Stimulated activated CD8-positive, alpha-beta memory T cell treated with anti-CD3 and anti-CD28 coated beads, Interleukin-15, amount 100 ng/mL, for 48 hours (primary cell): ENCODE results near the gene SORCS2.
"Not testable (repeated sequence)": the region's sequence is repeated elsewhere in the genome, so short reads cannot be mapped to it uniquely, and the experiment has no call there.

ENCODE experiments used
- DNase-seq, 2 donors: peaks; one replicate each; pipeline ENCODE4 v3.0.0-alpha.2; 2020; ENCODE audit warnings: low read depth in 2 of 2

The SORCS2 gene

DNA sequence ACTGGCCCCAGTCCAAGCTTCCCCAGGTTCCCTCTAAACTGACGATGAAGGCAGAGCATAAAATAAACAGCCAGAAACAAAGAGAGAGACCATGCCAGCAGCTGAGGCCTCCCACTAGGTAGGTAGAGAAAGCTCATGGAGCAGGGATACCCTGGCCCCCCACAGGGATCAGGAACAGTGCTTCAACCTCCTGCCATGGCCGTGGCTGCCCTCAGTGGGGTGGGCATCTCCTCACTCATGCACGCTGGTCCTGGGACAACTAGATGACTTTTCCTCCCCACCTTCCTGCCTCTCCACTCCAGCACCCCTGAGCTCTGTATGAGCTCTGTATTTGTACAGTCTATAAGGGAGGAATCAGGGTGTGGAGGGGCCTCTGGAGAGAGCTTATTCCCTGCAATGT lies 360.1 kb downstream of the SORCS2 start:
- no peak for DNase-seq

DNA sequence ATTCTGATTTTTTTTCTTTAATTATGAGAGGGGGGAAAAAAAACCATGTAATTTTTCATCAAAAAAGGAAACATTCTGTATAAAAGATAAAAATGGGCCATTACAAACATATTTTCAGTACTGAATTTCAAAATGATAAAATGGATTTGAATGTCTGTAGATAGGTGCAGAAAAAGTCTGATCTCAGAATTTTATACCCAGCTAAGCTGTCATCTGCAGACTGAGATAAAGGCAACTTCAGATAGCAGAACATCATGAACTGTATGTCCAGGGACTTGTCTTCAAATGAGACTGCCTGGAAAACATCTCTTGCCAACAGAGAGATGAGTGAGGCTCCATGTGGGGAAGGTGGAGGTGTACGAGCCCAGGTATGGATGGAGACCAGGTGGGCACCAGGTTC lies 360.9 kb downstream of the SORCS2 start:
- no peak for DNase-seq

DNA sequence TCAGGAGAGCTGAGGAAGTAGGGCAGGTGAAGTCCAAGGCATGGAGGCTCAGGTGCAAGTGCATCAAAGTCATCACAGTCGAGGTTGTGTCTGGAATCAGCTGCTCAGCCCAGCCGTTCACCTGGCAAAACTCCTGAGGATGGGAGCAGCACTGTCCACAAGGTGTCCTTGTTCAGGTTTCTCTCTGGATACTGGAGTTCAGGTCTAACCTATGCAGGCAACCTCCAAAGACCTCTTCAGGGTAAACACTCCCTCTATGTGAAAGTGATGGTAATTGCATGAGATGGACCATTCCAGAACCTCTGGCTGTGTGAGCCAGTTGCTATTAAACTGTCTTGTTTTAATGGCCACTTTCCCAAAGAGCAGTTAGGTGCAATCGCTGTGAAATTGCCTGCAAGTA lies 362.6 kb downstream of the SORCS2 start:
- DNase-seq: no peak

DNA sequence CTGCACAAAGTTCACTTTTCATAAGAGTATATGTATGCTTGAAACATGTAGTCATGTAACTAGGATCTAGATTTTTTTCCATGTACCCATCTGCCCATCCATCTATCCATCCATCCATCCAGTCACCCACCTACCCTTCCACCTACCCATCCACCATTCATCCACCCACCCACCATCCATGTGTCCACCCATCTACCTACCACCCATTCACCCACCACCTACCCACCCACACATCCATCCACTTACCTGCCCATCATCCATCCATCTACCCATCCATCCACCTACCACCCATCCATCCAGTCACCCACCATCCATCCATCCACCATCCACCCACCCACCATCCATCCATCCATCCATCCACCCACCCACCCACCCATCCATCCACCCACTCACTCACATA lies 364.2 kb downstream of the SORCS2 start:
- no peak for DNase-seq

DNA sequence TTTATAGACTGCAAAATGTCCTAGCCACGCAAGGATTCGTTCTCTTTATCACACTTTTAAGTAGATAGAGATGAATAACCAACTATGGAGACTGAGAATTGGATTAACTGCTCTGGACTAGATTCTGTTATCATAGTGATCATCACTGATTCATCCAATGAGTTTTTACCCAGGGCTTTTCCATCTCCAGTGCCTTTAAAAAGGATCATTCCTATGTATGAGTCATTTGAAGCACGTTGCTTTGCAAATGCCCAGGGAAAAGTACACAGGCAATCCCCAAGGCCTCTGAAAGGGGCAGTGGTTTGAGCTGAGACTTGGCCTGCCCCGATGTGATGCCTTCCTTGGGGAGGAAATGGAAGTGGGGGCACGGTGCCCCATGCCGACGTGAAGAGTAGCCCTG lies 365.1 kb downstream of the SORCS2 start:
- no peak for DNase-seq

DNA sequence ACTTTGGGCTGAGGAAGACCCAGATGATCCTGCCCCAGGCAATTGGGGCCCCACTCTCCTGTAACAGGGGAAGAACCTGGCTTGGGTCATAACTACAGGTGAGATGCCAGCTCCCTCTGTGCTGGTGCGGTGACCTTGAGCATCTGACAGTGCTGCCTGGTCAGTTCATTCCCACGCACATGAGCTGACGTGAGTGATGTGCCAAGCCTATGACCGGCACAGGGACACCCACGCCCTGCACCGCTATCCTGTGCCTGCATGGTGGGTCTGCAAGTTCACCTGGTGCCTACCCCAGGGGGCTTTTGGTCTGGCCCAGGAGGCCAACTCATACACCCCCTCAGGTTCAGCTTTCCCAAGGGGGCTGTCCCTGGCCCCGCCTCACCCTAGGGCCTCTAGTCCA lies 366.1 kb downstream of the SORCS2 start:
- no peak for DNase-seq

DNA sequence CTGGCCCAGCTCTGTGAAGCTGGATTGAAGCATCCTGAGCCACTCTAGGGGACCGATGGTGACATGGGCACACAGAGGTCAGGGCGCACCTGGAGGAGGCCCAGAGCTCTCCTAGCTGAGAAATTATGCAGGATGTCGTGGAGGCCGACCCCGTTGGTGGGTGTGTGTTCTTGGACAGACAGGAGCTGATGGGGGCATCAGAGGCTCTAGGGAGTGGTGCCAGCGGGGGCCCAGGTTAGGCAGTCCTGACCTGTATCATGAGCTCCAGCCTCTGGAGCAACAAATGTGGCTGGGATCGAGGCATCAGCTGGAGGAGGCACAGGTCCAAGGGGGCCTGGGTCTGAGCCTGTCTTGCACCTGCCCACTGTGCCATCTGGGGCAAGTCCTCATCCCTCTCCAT lies 367.0 kb downstream of the SORCS2 start:
- no peak for DNase-seq

DNA sequence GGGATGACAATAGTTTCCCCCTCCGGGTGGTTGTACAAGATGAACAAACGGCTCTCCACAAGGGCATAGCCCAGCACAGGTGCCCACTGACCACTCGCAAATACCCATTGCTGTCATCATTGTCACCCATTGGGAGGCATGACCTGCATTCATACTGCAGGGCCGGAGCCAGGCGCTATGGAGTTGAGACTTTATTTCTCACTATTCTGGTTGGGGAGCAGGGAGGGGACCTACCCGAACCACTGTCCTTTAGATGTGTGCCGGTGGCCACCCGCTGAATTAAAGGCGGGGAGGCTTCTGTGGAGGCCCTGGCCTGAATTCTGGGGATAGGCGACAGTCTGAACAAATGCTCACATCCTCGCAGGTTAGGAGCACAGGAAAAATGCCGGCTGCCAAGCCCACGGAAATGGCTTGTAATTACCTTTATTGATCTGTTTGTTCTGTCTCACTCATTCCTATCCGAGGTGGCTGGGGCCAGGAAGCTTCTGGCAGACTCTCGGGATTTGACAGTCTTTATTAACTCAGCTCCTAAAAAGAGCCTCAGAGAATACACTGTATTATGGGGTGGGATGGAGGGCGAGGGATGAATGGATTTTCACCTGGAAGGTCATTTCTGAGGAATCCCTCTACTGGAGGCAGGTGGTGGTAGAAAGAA lies 367.5 kb downstream of the SORCS2 start:
- DNase-seq: no peak

DNA sequence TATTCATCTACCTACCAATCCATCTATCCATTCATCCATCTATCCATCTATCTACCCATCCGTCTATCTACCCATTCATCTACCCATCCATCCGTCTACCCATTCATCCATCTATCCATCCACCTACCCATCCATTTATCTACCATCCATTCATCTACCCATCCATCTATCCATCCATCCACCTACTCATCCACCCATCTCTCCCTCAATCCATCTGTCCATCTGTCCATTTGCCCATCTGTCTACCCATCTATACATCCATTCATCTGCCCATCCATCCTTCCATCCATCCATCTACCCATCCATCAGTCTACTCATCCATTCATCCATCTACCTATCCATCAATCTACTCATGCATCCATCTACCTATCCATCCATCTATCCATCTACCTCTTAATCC lies 369.2 kb downstream of the SORCS2 start:
- DNase-seq: no peak

DNA sequence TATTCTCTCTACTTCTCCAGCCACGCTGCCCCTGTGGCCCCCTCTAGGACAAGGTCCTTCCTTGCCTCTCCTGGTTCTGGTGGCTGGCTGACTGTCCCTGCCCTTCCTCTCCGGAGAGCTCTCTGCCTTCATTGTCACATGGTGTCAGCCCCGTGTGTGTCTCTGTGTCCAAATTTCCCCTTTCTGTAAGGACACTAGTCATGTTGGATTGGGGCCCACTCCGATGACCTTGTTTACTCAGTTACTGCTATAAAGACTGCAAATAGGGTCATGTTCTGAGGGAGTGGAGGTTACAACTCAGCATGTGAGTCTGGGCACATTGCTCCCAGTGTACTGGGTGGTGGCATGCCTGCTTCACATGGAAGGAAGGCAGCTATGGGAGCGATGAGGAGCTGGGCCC lies 371.9 kb downstream of the SORCS2 start:
- DNase-seq: no peak

DNA sequence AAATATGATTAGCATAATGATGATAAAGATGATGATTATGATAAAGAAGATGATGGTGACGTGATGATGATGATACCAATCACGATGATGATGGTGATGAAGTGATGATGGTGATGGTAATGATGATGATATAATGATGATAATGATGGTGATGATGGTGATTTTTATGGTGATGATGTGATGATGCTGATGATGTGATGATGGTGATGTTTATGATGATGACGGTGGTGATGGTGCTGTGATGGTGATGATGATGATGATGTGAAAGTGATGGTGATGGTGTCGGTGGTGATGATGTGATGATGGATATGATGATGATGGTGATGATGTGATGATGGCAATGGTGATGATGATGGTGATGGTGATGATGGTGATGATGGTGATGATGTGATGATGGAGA lies 373.1 kb downstream of the SORCS2 start:
- no peak for DNase-seq

DNA sequence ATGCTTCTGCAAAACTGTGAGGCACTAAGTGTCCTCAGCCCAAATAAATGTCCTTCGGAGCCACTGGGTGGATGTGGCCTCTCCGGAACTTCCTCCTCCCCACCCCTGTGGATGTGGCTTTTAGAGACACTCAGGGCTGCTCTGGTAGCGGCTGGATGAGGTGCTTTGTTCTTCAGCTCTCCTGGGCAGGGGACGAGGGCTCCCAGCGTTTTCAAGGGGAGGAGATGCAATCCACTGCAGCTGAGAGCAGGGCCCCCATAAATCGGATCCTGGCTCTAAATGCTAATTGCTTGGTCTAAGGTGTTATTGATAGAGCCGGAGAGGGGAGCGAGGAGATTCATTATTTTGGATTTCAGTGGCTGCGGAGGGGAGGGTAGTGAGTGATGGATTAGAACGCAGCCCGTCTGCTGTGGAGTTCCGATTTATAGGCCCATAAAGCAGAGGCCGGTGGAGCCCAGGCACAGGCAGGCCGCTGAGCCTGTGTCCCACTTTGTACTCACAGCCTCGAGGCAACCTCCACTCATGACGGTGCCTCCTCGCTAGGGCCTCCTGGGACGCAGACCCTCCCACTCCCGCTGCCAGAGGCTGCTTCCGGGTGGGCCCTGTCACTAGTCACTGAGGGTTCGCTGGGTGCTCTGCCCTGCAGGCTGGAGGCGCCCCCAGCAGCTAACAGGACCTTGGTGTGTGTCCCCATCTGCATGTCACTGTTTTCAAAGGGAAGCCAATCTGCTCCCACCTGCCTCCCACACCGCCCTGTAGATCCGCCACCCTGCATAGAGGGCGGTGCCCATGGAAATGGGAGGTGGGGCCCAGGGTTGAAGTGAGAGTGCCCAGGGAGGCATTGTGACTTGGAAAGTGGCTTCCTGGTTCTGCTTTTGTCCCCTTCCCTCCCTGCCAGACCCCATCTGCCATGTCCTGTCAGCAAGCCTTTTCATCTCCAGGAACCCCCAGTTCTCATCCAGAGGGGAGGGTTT lies 377.8 kb downstream of the SORCS2 start:
- no peak for DNase-seq

DNA sequence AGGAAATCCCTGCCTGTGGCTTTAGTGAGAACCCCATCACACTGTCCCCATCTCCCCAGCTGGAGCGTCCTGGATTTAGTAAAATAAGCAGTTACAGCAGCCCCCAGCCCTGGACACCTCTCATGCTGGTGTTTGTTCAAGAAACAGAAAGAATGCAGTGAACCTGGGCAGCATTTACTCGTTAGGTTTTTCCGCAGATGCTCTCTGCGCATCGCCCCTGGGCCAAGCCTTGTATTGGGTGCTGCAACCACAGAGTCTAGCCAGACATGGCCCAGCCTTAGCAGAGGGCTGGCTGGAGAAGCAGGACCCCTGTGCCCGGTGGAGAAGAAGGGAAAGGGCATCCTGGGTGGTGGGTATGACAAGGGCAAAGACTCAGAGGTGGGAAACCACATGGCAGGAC lies 378.7 kb downstream of the SORCS2 start:
- DNase-seq: no peak

DNA sequence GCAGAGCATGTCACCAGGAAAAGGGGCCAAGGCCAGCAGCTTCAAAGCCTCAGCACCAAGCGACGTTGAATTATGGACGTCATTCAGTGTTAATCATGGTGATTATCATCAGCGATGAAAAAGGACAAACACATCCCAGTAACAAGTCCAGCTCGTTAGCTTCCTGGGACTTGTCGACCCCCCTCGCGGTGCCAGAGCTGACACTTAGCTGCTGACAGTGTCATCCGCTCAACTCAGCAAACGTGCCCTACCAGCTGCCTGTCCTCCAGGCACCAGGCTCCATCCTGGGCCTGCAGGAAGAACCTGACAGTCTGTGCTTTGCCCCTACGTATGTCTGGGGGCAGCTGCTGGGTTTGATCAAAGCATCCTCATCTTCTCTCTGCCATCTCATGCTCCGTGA lies 379.4 kb downstream of the SORCS2 start:
- DNase-seq: no peak

DNA sequence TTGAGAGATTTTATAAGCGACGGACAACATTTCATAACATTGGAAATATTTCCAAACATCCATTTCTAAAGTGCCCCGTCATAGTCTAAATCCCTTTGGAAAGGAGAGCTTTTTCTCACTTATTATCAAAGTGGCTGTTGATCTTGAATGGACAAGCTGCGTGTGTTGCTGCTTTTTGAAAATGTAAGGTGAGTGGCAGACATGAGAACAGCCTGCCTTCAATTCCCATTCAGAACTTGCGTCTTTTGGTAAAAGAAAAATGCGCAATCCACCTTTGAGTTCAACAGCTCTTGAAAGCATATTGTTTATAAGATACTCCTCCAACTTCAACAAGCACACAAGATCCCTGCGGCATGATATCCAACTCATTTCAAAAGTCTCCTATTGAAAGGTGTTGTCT lies 380.6 kb downstream of the SORCS2 start:
- no peak for DNase-seq

DNA sequence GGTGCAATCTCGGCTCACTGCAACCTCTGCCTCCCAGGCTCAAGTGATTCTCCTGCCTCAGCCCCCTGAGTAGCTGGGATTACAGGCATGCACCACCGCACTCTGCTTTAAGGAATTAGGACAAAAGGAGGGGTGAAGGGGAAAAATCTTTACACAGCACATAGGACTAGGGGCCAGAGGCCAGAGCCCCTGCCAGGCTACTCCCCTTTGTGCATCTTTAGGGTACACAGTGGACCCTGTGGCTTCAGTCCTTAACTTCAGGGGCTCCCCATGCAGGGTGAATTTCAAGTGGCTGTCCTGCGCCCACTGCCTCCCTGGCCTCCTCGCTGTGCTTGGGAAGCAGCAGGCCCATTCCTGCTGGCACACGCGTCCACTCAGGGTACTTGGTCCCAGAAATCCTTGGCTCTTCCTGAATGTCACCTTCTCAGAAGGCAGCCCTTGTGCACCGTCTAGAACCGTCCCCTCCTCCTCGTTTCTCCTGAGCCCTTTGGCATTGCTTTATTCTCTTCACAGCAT lies 381.3 kb downstream of the SORCS2 start:
- no peak for DNase-seq

DNA sequence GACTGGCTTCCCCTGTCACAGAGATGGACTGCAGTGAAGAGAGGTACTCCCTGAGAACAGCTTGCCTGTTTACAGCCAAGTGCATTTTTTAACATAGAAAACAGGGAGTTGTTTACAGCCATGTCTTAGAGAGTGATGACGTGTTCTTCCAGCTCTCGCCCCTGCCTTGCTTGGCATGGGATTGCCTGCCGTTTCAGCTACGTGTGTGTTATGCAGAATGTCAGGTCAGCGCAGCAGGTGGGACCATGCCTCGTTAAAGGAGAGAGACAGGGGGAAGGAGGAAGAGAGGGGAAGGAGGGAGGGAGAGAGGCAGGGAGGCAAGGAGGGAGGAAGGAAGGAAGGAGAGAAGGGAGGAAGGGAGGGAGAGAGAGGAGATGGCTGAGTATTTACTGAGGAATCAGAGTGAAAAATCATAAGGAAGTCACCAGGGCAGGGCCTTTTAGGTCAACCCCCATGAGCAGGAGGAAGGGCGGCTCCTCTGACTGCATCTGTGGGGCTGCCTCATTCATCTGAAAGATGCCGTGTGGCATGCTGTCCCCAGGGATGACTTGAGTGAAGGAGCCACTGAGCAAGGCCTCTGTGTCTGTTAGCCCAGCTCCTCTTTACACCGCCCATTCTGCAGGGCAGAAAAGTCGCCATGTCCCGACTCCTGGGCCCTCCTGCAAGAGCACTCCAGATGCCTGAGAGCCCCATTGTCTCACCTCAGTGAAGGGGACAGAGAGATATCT lies 382.1 kb downstream of the SORCS2 start:
- DNase-seq: no peak

DNA sequence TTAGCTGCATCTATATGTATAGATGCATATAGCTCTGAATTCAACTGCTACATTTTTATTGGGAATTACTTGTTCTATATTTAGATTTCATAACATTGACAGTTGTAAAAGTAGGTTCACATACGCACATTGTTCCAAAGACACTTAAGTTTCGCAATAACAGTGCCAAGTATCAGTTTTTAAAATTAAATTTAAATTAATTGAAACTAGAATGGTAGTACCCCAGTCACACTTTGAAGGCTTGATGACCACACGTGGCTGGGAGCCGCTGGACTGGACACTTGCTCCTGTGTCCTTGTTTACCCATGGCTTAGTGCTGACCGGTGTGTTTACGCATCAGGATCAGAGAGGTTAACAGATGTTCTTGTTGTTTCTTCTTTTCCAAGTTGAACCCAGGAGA lies 383.1 kb downstream of the SORCS2 start:
- DNase-seq: no peak

DNA sequence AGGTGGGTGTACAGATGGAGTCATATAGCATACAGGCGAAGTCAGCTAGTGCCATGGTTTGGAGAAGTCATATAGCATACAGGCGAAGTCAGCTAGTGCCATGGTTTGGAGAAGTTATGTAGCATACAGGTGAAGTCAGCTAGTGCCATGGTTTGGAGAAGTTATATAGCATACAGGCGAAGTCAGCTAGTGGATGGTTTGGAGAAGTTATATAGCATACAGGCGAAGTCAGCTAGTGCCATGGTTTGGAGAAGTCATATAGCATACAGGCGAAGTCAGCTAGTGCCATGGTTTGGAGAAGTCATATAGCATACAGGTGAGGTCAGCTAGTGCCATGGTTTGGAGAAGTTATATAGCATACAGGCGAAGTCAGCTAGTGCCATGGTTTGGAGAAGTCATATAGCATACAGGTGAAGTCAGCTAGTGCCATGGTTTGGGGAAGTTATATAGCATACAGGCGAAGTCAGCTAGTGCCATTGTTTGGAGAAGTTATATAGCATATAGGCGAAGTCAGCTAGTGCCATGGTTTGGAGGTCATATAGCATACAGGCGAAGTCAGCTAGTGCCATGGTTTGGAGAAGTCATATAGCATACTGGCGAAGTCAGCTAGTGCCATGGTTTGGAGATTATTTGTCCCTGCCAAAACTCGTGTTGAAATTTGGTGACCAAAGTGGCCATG lies 385.2 kb downstream of the SORCS2 start:
- not testable (repeated sequence) for DNase-seq

DNA sequence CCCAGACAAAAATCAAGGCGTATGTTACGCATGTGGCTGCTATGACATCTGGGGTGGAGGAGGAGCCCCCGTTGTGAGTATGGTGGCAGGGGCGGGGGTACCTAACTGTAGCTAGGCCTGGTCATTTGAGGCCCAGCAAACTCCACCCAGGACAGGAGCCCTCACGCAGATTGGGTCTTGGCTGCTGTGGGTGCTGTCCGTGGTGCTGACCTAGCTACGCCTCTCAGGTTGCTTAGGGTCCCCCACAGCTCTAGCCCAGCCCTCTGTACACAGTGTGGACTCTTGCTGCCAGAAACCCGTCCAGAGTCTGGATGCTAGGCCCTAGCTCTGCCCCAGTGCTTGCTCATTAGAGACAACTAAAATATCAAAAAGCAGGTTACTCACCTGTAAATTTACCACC lies 389.1 kb downstream of the SORCS2 start:
- no peak for DNase-seq

DNA sequence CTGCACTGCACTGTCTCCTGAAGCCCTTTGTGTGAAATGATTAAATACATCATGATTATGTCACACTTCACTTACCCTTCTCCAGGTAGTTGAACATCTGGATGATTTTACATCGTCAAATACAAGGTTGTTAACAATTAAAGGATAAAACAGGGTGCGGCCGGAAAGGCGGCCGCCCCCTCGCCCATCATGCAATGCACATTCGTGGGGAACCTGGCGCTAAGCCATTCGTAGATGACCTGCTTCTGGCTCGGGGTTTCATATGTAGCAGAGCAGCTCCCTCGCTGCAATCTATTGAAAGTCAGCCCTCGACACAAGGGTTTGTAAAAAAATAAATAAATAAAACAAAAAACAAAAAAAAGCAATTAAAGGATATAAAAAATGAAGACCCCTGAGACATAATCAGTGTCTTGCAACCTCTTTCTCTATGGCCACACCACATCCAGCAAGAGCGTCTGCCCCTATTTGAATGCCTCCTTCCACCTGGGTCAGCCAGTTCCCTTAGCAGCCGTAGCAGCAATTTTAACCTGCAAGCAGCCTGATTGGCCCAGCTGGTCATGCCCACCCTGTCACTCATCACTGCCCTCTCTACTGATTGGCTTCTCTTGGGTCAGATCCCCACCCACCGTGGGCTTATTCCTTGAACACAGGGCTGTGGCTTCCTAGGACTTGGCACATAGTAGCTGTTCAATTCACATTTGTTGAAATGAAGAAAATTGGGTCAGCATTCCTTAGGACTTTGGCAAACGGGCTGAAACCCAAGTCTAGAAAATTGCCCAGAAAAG lies 390.2 kb downstream of the SORCS2 start:
- no peak for DNase-seq
